Endodermal cell (in vitro differentiated cells): ENCODE measurements around the gene OR51M1. TPM values are rescaled to one million over a fixed set of nuclear protein-coding genes. Genes with fewer than 3 reads are reported as not detected.

Experiments used
- DNase-seq: peaks from one replicate; pipeline ENCODE4 v3.0.0-alpha.2; 2017
- H3K27ac ChIP-seq: 2 replicates; pipeline ENCODE4 v1.5.1; 2013; ENCODE audit warnings: mild to moderate bottlenecking, low read depth, low read length, moderate library complexity
- H3K27me3 ChIP-seq: 2 replicates; pipeline ENCODE4 v1.6.1; 2013; ENCODE audit warnings: mild to moderate bottlenecking, low read length, moderate library complexity; ENCODE audit not compliant: insufficient read depth, control insufficient read depth, poor library complexity, severe bottlenecking
- H3K36me3 ChIP-seq: 2 replicates; pipeline ENCODE4 v1.7.0; 2013; ENCODE audit warnings: mild to moderate bottlenecking, low read length, moderate library complexity; ENCODE audit not compliant: control insufficient read depth, insufficient read depth
- H3K4me1 ChIP-seq: one replicate; pipeline ENCODE4 v1.7.0; 2013; ENCODE audit warnings: low read length; ENCODE audit not compliant: control insufficient read depth, insufficient read depth
- H3K4me3 ChIP-seq: 2 replicates; pipeline ENCODE4 v1.5.1; 2013; ENCODE audit warnings: mild to moderate bottlenecking, low read length, moderate library complexity
- H3K9ac ChIP-seq: 2 replicates; pipeline ENCODE4 v1.6.1; 2013; ENCODE audit warnings: mild to moderate bottlenecking, low read length, moderate library complexity; ENCODE audit not compliant: poor library complexity, severe bottlenecking; ENCODE audit errors: extremely low read depth
- H3K9me3 ChIP-seq: 2 replicates; pipeline ENCODE4 v1.6.1; 2013; ENCODE audit warnings: mild to moderate bottlenecking, low read length, moderate library complexity; ENCODE audit not compliant: control insufficient read depth
- H3K27ac Mint-ChIP-seq: 2 replicates; pipeline ENCODE4 v1.8.0; 2020; ENCODE audit warnings: mixed read lengths
- H3K27me3 Mint-ChIP-seq: 2 replicates; pipeline ENCODE4 v1.8.0; 2021; ENCODE audit warnings: mild to moderate bottlenecking, mixed read lengths; ENCODE audit not compliant: insufficient read depth
- H3K36me3 Mint-ChIP-seq: 2 replicates; pipeline ENCODE4 v1.8.0; 2020; ENCODE audit warnings: low read depth, mixed read lengths
- H3K4me1 Mint-ChIP-seq: 2 replicates; pipeline ENCODE4 v1.8.0; 2020; ENCODE audit warnings: mixed read lengths
- H3K4me3 Mint-ChIP-seq: 2 replicates; pipeline ENCODE4 v1.8.0; 2020; ENCODE audit warnings: mild to moderate bottlenecking, moderate library complexity, mixed read lengths
- H3K9me3 Mint-ChIP-seq: 2 replicates; pipeline ENCODE4 v1.8.0; 2020; ENCODE audit warnings: mild to moderate bottlenecking, mixed read lengths
- WGBS, 2 experiments: methylation state at CpG; one replicate each; pipeline versions ENCODE4 v1.1.5 to v1.1.7; 2013; ENCODE audit warnings: missing lambda C conversion rate in 2 of 2, mixed read lengths in 1 of 2; ENCODE audit not compliant: insufficient coverage in 1 of 2, insufficient read length in 1 of 2; 5-methylcytosine and 5-hydroxymethylcytosine counted together
- total RNA-seq, 2 donors: library from RNA; stranded (reverse); fragmentation: NEBNext Ultra II Directional in 1 of 2; extraction: Animal tissue kit (Norgen Biotek cat#: 25700) in 1 of 2; gene quantifications; 2 replicates in 1 of 2; 3 replicates in 1 of 2; pipeline ENCODE4 v1.2.1, GENCODE V29; 2021
- TF ChIP-seq, protein P1 (sequence below): fragments of 200-600 bp; sonication (generic); conservative IDR thresholded peaks from 2 replicates; pipeline ENCODE4 v1.5.0; 2021; ENCODE audit warnings: antibody characterized with exemption, mild to moderate bottlenecking

The OR51M1 gene
- total RNA-seq, 2 donors from 2014 or later = 0.55 to 1.1 TPM

DNA sequence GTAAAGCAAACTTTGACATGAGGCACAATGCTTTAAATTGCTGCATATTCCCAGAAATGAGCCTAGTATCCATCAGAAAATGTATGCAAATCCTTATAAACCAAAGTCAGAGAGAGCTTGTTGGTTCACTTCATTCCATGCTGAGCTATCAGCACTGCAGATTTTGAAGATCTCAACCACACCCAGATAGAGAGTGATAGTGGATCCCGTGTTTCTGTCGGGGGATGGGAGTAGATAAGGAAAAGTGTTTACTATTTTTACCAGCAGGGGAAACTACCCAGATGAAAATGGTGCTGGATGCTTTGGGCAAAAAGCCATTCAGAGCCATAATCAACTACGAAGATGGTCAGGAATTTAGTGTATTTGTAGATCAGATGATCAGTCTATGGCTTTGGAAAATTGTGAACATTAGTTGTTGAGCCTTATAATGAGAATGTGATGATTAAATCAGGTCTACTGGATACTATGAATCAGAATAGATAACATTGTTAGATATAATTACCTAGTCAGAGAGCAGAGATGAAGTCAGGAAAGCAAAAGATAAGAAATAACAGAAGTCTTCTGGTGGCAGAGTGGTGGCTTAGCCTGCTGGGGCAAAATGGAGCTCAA lies 21.5 kb upstream of the OR51M1 start:
- Mint-ChIP-seq H3K4me3 (no peak overlapping the region), H3K27ac (no peak overlapping the region), H3K9me3 (peaks cover 3% of the 10 kb centered on the region), H3K27me3 (no peaks in the 10 kb centered on the region), H3K36me3 (no peaks in the 10 kb centered on the region), H3K4me1 (peaks cover 21% of the 10 kb centered on the region)
- no peaks in the 10 kb centered on the region for H3K27me3 ChIP-seq
- DNase-seq = no peak
- H3K9ac ChIP-seq = no peak overlapping the region
- no peak overlapping the region for H3K27ac ChIP-seq
- no peak overlapping the region for H3K4me3 ChIP-seq
- no peaks in the 10 kb centered on the region for H3K4me1 ChIP-seq
- TF ChIP-seq, protein P1, sequence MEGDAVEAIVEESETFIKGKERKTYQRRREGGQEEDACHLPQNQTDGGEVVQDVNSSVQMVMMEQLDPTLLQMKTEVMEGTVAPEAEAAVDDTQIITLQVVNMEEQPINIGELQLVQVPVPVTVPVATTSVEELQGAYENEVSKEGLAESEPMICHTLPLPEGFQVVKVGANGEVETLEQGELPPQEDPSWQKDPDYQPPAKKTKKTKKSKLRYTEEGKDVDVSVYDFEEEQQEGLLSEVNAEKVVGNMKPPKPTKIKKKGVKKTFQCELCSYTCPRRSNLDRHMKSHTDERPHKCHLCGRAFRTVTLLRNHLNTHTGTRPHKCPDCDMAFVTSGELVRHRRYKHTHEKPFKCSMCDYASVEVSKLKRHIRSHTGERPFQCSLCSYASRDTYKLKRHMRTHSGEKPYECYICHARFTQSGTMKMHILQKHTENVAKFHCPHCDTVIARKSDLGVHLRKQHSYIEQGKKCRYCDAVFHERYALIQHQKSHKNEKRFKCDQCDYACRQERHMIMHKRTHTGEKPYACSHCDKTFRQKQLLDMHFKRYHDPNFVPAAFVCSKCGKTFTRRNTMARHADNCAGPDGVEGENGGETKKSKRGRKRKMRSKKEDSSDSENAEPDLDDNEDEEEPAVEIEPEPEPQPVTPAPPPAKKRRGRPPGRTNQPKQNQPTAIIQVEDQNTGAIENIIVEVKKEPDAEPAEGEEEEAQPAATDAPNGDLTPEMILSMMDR = peak; percentile 11
- WGBS, 2 experiments = 88 to 100% methylated on average over 1 to 2 of the region's 3 CpGs
- no peaks in the 10 kb centered on the region for H3K36me3 ChIP-seq
- no peaks in the 10 kb centered on the region for H3K9me3 ChIP-seq

DNA sequence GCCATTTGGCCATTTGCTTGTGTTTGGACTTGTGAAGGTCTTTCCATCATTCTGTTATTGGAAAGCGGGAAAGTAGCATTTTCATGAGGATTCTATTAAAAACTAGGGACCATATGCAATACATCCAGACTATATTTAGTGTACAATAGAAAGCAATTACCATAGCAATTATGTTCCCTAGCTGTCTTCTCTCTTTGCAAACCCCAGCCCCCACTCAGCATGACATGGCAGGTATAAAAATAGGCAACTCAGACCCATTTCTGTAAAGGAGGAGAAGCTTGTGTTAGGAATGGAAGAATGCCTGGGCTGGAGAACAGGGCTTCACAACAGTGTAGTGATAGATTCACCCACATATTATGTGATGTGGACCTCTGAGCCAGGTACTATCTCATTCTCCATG lies 19.9 kb upstream of the OR51M1 start:
- H3K9me3 Mint-ChIP-seq = peaks cover 3% of the 10 kb centered on the region

DNA sequence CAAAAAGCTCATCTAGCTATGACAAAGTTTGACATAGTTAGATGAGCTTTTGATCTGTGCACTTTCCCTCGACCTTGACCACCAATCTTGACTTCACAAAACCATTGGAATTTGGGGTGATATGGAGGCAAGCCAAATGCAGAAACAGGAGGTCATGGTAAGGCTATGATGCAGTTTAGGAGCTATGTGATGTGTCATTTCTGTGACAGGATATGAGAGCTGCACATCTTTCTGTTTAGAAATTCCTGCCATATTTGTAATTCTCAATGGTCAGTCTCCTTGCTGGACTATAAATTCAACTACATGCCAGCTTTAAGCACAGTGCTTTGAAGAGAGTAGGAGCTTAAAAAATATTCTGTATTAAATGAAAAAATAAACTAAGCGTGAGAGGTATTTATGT lies 19.4 kb upstream of the OR51M1 start:
- Histone ChIP-seq H3K27ac (no peak overlapping the region), H3K4me3 (no peak overlapping the region), H3K27me3 (no peaks in the 10 kb centered on the region), H3K9me3 (no peaks in the 10 kb centered on the region), H3K9ac (no peak overlapping the region), H3K36me3 (no peaks in the 10 kb centered on the region), H3K4me1 (peaks cover 6% of the 10 kb centered on the region)
- TF ChIP-seq, protein P1 = no peak
- WGBS, 2 experiments = 86 to 100% methylated on average over 1 to 2 of the region's 2 CpGs
- no peaks in the 10 kb centered on the region for H3K27me3 Mint-ChIP-seq
- no peak for DNase-seq
- H3K9me3 Mint-ChIP-seq = peaks cover 3% of the 10 kb centered on the region
- no peak overlapping the region for H3K27ac Mint-ChIP-seq
- H3K36me3 Mint-ChIP-seq = no peaks in the 10 kb centered on the region
- no peak overlapping the region for H3K4me3 Mint-ChIP-seq
- peaks cover 28% of the 10 kb centered on the region for H3K4me1 Mint-ChIP-seq

More for the DNA sequence above, 19.9 kb upstream of the OR51M1 start:
- WGBS, 2 experiments = 90 to 100% methylated on average over 1 of the region's 1 CpG
- H3K36me3 ChIP-seq = no peaks in the 10 kb centered on the region
- Mint-ChIP-seq H3K4me1 (peaks cover 26% of the 10 kb centered on the region), H3K4me3 (no peak overlapping the region), H3K27ac (no peak overlapping the region), H3K27me3 (no peaks in the 10 kb centered on the region), H3K36me3 (no peaks in the 10 kb centered on the region)
- TF ChIP-seq, protein P1 = no peak
- DNase-seq = no peak
- no peaks in the 10 kb centered on the region for H3K27me3 ChIP-seq
- H3K4me3 ChIP-seq = no peak overlapping the region
- H3K4me1 ChIP-seq = peaks cover 3% of the 10 kb centered on the region
- H3K9ac ChIP-seq = no peak overlapping the region
- no peak overlapping the region for H3K27ac ChIP-seq
- H3K9me3 ChIP-seq = no peaks in the 10 kb centered on the region
